ENCODE data around the gene ZNF407. TPM values are rescaled to one million over a fixed set of nuclear protein-coding genes. Genes with fewer than 3 reads are reported as not detected.

ZNF407 gene
- total and polyA plus RNA-seq, 4 donors, result 1.9 to 16.5 (median 6.6) TPM

GRCh38 chr18:75076286-75076685 is 478.6 kb downstream of the ZNF407 start:
- H3K9me3 ChIP-seq (ENCODE audit: control insufficient read depth in 4 of 4, low read length in 3 of 4), result peaks cover 0 to 5% (median 3%) of the 10 kb centered on the region in 4 donors

More at GRCh38 chr18:75076286-75076685, 478.6 kb downstream of the ZNF407 start:
- DNase-seq (ENCODE audit: low spot score), result no peak
- H3K27me3 ChIP-seq (ENCODE audit: control insufficient read depth in 4 of 4, insufficient read depth in 4 of 4, low read length in 3 of 4), result no peaks in the 10 kb centered on the region
- TF ChIP-seq SP1 (IDR thresholded peaks at IDR 0.05), result no peak
- TF ChIP-seq HNF4G (IDR thresholded peaks at IDR 0.05), result no peak
- no peak for TF ChIP-seq MAX (IDR thresholded peaks at IDR 0.05)
- no peak for TF ChIP-seq TAF1 (conservative IDR thresholded peaks at IDR 0.05)
- TF ChIP-seq HNF4A (conservative IDR thresholded peaks at IDR 0.05), result no peak
- no peak for TF ChIP-seq REST (IDR thresholded peaks at IDR 0.05)
- no peak for TF ChIP-seq NR2F2 (IDR thresholded peaks at IDR 0.05)
- no peak for TF ChIP-seq EGR1 (IDR thresholded peaks at IDR 0.05; ENCODE audit: low read depth in 2 of 2)
- no peak for TF ChIP-seq FOXA2 (IDR thresholded peaks at IDR 0.05)
- TF ChIP-seq FOXA1 (IDR thresholded peaks at IDR 0.05), result no peak
- TF ChIP-seq CTCF (IDR thresholded peaks at IDR 0.05; ENCODE audit: low read depth, low read length, missing input control), result no peak
- no peak for TF ChIP-seq ZBTB33 (IDR thresholded peaks at IDR 0.05)
- no peak for TF ChIP-seq GABPA (IDR thresholded peaks at IDR 0.05 in 1 of 2, conservative IDR thresholded peaks at IDR 0.05 in 1 of 2)
- no peak for TF ChIP-seq RXRA (IDR thresholded peaks at IDR 0.05)
- no peak for TF ChIP-seq RAD21 (IDR thresholded peaks at IDR 0.05)
- no peak for TF ChIP-seq JUND (IDR thresholded peaks at IDR 0.05)
- 85% methylated on average over 5 of the region's 5 CpGs for WGBS
- no peaks in the 10 kb centered on the region for H3K4me1 ChIP-seq (ENCODE audit: control insufficient read depth in 4 of 4, insufficient read depth in 4 of 4, low read length in 3 of 4)
- H3K27ac ChIP-seq (ENCODE audit: low read depth in 1 of 2, low read length in 2 of 2), result no peak overlapping the region
- no peaks in the 10 kb centered on the region for H3K36me3 ChIP-seq (ENCODE audit: control insufficient read depth in 4 of 4, insufficient read depth in 3 of 4, low read depth in 1 of 4, low read length in 3 of 4)
- H3K4me3 ChIP-seq (ENCODE audit: low read depth in 1 of 3, low read length in 3 of 3), result no peak overlapping the region
- H3K9ac ChIP-seq (ENCODE audit: low read depth in 1 of 2, low read length in 2 of 2), result no peak overlapping the region
